ENCODE data around the gene HOXD8.

Gene HOXD8

DNA sequence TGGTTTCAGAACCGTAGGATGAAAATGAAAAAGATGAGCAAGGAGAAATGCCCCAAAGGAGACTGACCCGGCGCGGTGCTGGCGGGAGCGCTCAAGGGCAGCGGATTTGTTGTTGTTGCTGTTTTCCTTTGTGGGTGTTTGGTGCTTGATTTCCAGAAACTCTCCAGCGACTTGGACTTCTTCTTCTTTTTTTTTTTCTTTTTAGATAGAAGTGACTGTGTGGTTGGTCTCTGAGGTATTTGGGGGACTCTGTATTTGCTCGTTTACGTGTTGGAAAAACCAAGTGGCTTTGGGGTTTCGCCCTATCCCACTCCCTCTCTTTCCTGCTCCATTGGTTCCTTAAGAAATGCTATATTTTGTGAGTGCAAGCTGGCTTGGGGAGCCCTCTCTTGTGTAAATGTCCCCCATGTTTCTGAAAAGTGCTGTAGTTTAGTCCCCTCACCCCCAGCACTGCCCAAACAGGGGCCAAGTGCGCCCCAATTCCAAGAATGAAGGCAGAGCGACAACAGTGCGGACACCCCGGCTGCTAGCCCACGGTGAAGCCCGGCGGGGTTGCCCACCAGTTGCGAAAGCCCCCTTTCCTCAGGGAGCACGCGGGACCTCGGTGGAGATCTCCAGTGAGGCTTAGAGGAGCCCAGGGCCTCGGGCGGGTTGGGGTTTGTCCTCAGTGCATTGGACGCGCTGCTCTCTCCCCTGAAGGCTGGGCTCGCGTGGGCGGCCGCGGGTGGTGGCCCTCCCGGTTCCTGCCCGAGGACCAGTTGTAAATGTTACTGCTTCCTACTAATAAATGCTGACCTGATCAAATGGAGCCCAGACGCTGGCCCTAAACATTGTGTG lies 5.2 kb upstream of the HOXD8 start:
- ChIA-PET CTCF (interaction anchor here (1.0 to 4.2 kb wide), 7 partner anchors 16 to 1036 kb away, joined by 3 to 57 read pairs (median 3); no protein-coding TSS in a partner anchor), POLR2A (no interaction called here)
- TF ChIP-seq, protein P1, sequence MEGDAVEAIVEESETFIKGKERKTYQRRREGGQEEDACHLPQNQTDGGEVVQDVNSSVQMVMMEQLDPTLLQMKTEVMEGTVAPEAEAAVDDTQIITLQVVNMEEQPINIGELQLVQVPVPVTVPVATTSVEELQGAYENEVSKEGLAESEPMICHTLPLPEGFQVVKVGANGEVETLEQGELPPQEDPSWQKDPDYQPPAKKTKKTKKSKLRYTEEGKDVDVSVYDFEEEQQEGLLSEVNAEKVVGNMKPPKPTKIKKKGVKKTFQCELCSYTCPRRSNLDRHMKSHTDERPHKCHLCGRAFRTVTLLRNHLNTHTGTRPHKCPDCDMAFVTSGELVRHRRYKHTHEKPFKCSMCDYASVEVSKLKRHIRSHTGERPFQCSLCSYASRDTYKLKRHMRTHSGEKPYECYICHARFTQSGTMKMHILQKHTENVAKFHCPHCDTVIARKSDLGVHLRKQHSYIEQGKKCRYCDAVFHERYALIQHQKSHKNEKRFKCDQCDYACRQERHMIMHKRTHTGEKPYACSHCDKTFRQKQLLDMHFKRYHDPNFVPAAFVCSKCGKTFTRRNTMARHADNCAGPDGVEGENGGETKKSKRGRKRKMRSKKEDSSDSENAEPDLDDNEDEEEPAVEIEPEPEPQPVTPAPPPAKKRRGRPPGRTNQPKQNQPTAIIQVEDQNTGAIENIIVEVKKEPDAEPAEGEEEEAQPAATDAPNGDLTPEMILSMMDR (IDR thresholded peaks at IDR 0.05; ENCODE audit: control extremely low read depth, extremely low read depth, low read depth, missing control alignments): no peak
- DNase-seq (ENCODE audit: extremely low spot score): no peak

DNA sequence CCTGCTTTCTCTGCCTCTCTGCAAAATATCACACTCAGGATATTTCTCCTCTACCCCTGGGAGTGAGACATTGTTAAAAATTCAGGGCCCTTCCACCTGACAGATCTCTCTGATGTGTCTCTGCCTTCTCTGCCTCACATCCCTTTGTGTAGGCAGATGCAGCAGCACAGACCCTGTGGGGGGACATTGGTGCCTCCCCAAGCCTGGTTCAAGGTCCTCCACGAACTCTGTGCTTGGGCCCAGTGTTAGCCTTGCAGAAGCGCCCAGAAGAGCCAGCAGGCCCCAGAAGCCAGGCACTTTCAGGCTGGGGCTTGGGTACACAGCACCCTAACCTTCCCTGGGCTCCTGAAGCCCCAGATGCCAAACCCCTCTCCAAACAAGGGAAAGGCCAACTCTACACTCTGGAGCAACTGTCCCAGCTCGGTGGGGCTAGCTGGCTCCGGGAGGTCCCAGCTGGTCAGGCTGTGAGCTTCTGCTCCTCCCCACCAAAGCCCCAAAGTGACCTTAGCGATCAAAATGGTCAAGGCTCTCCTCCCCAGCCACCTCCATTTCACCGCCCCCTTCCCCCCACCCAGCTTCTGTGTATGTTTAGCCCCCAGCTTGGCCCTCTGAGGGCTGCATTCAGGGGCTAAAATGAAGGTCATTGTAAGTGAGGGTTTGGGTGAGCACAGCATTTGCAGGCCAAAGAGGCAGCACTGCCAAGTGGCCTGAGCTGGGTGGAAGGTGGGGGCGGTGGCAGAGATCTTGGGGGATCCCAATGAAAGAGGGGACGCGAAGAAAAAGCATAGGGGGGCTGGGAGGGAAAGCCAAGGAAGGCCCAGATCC lies 4.3 kb upstream of the HOXD8 start:
- TF ChIP-seq, protein P1 (IDR thresholded peaks at IDR 0.05; ENCODE audit: control extremely low read depth, extremely low read depth, low read depth, missing control alignments): no peak
- no peak for DNase-seq (ENCODE audit: extremely low spot score)
- CTCF ChIA-PET: interaction anchor here (0.6 to 4.2 kb wide), 12 partner anchors 11 to 1036 kb away, joined by 3 to 57 read pairs (median 6); no protein-coding TSS in a partner anchor
- POLR2A ChIA-PET: no interaction called here

DNA sequence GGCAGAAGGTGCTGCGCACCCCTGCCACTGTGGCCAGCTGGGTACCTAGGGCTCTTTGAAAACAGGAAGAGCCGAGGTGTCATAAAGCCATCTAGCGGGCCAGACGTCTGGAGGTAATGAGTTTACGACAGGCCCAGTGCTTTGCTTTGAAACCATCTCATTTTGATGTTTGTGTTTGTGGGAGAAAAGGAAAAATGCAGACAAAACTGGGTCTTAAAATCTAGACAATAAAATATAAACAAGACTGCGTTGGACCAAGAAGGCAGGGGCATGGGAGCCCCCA lies 3.8 kb upstream of the HOXD8 start:
- TF ChIP-seq, protein P1 (IDR thresholded peaks at IDR 0.05; ENCODE audit: control extremely low read depth, extremely low read depth, low read depth, missing control alignments): no peak
- POLR2A ChIA-PET: no interaction called here
- no peak for DNase-seq (ENCODE audit: extremely low spot score)
- CTCF ChIA-PET: interaction anchor here (1.0 to 4.2 kb wide), 13 partner anchors 12 to 1035 kb away, joined by 3 to 57 read pairs (median 7); no protein-coding TSS in a partner anchor

DNA sequence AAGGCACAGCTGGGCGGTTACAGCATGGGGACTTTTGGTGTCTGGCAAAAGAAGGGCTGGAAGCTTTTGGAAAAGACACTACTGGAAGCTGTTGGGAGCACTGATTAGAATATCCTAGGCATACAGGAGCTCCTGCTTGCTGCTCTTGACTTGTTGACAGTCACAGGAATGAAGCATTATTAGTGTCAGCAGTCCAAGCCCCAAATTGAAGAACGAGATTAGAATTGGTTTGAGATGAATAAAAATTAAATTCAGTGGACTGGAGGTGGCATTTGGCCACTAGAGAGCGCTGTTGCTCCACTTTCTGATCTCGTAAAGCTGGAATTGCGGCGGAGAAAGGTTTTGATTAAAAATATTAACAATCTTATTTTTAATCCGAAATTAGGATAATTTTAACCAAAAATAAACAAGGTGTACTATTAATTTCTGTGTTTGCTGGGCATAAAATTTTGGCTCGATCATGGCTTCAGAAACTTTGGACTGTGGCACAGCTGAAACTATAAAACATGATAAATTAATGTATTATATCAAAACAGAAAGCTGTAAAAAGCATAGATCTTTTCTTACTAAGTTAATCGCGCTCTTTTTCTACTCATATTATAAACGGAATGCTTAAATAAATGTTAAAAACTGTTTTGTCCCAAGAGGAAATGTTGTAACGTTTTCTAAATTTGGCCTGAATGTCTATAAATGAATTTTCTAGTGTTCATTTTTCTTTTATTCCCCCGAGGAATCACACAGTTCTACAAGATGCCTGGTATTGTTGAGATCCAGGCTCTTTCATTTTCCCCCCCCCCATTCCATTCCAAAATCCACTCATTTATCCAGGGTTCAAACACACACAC lies 2.4 kb upstream of the HOXD8 start:
- POLR2A ChIA-PET: no interaction called here
- CTCF ChIA-PET: interaction anchor here (0.6 to 4.2 kb wide), 53 partner anchors 9 to 1416 kb away, joined by 3 to 57 read pairs (median 5); no protein-coding TSS in a partner anchor
- DNase-seq (ENCODE audit: extremely low spot score): peak; percentile 50
- TF ChIP-seq, protein P1 (IDR thresholded peaks at IDR 0.05; ENCODE audit: control extremely low read depth, extremely low read depth, low read depth, missing control alignments): peak; percentile 79

DNA sequence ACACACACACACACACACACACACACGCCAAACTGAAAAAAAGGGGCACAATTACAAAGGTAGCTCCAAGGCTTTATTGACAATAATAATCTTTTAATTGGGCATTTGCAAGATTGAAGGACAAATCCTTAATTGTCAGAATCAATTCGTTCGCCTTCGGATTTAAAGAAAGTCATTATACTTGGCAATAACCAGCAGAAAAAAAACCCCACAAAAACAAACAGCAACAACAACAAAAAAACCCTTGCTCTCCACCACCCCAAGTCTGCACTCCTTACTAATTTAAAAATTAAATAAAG lies 1.8 kb upstream of the HOXD8 start:
- POLR2A ChIA-PET: no interaction called here

More for the DNA sequence above, 1.8 kb upstream of the HOXD8 start:
- TF ChIP-seq, protein P1 (IDR thresholded peaks at IDR 0.05; ENCODE audit: control extremely low read depth, extremely low read depth, low read depth, missing control alignments): no peak
- no peak for DNase-seq (ENCODE audit: extremely low spot score)
- CTCF ChIA-PET: interaction anchor here (0.8 to 4.2 kb wide), 34 partner anchors 9 to 1309 kb away, joined by 3 to 57 read pairs (median 5); no protein-coding TSS in a partner anchor

All from GM10248 (cell line).